Mesenchymal stem cell (in vitro differentiated cells and primary cell): Measurements from ENCODE around the gene COL24A1.
"Not testable (repeated sequence)": the region's sequence is repeated elsewhere in the genome, so short reads cannot be mapped to it uniquely, and the experiment has no call there.

Experiments used
- DNase-seq: peaks from one replicate; pipeline ENCODE4 v3.0.0-alpha.2; 2013
- H2AFZ ChIP-seq: one replicate; pipeline ENCODE4 v1.6.1; 2013; ENCODE audit warnings: low read depth, mild to moderate bottlenecking, control low read depth, inconsistent platforms, low read length, moderate library complexity
- H2AK5ac ChIP-seq: 2 replicates; pipeline ENCODE4 v1.6.1; 2013; ENCODE audit warnings: low read length, moderate library complexity, mild to moderate bottlenecking, inconsistent platforms; ENCODE audit not compliant: severe bottlenecking
- H2BK120ac ChIP-seq: one replicate; pipeline ENCODE4 v1.6.1; 2013; ENCODE audit warnings: low read depth, mild to moderate bottlenecking, inconsistent platforms, low read length, moderate library complexity
- H2BK12ac ChIP-seq, 2 experiments: one replicate each; pipeline ENCODE4 v1.6.1; 2013; ENCODE audit warnings: inconsistent platforms in 2 of 2, low read length in 2 of 2, mild to moderate bottlenecking in 2 of 2, moderate library complexity in 2 of 2, control low read depth in 1 of 2
- H2BK15ac ChIP-seq: one replicate; pipeline ENCODE4 v1.6.1; 2013; ENCODE audit warnings: mild to moderate bottlenecking, low read depth, inconsistent platforms; ENCODE audit not compliant: poor library complexity, severe bottlenecking
- H2BK5ac ChIP-seq: 2 replicates; pipeline ENCODE4 v1.6.1; 2013; ENCODE audit warnings: low read depth, mild to moderate bottlenecking, low read length, control low read depth, inconsistent platforms; ENCODE audit not compliant: poor library complexity, severe bottlenecking
- H3K14ac ChIP-seq, 2 experiments: one replicate each; pipeline ENCODE4 v1.6.1; 2013; ENCODE audit warnings: inconsistent platforms in 2 of 2, low read length in 2 of 2, control low read depth in 1 of 2, mild to moderate bottlenecking in 1 of 2, moderate library complexity in 1 of 2
- H3K18ac ChIP-seq, 2 experiments: one replicate each; pipeline ENCODE4 v1.6.1; 2013; ENCODE audit warnings: inconsistent platforms in 2 of 2, low read length in 2 of 2, control low read depth in 1 of 2, low read depth in 1 of 2, mild to moderate bottlenecking in 1 of 2
- H3K23ac ChIP-seq, 2 experiments: one replicate each; pipeline ENCODE4 v1.6.1; 2013; ENCODE audit warnings: inconsistent platforms in 2 of 2, low read length in 2 of 2, mild to moderate bottlenecking in 2 of 2, moderate library complexity in 2 of 2, control low read depth in 1 of 2
- H3K27ac ChIP-seq: 2 replicates; pipeline ENCODE4 v1.5.1; 2013; ENCODE audit warnings: mild to moderate bottlenecking, moderate library complexity, low read length, control low read depth, inconsistent platforms; ENCODE audit not compliant: poor library complexity, severe bottlenecking
- H3K27me3 ChIP-seq, 2 experiments: 2 replicates each; pipeline versions ENCODE4 v1.6.1 to v1.7.0; 2013; ENCODE audit warnings: low read length in 2 of 2, mild to moderate bottlenecking in 2 of 2, moderate library complexity in 2 of 2, control low read depth in 1 of 2, inconsistent platforms in 1 of 2; ENCODE audit not compliant: control insufficient read depth in 1 of 2, insufficient read depth in 1 of 2
- H3K36me3 ChIP-seq, 2 experiments: 2 replicates each; pipeline versions ENCODE4 v1.6.1 to v1.7.0; 2013; ENCODE audit warnings: low read length in 2 of 2, control low read depth in 1 of 2, inconsistent platforms in 1 of 2, low read depth in 1 of 2, mild to moderate bottlenecking in 1 of 2; ENCODE audit not compliant: insufficient read depth in 2 of 2, control insufficient read depth in 1 of 2
- H3K4ac ChIP-seq, 2 experiments: one replicate each; pipeline ENCODE4 v1.6.1; 2013; ENCODE audit warnings: inconsistent platforms in 2 of 2, low read length in 2 of 2, mild to moderate bottlenecking in 2 of 2, moderate library complexity in 2 of 2, control low read depth in 1 of 2, low read depth in 1 of 2
- H3K4me1 ChIP-seq: 2 replicates; pipeline ENCODE4 v1.6.1; 2013; ENCODE audit warnings: low read depth, low read length, control low read depth; ENCODE audit not compliant: control insufficient read depth, insufficient read depth
- H3K4me2 ChIP-seq: 2 replicates; pipeline ENCODE4 v1.6.1; 2013; ENCODE audit warnings: low read length, mild to moderate bottlenecking, inconsistent platforms; ENCODE audit not compliant: poor library complexity, severe bottlenecking
- H3K4me3 ChIP-seq, 2 experiments: 2 replicates each; pipeline versions ENCODE4 v1.5.1 to v1.7.0; 2013; ENCODE audit warnings: low read length in 2 of 2, mild to moderate bottlenecking in 2 of 2, control low read depth in 1 of 2, low read depth in 1 of 2; ENCODE audit not compliant: insufficient read depth in 1 of 2
- H3K79me1 ChIP-seq: replicated peaks from 2 replicates; pipeline ENCODE4 v1.6.1; 2013; ENCODE audit warnings: mild to moderate bottlenecking, control low read depth, low read length, inconsistent platforms; ENCODE audit not compliant: poor library complexity, severe bottlenecking
- H3K9ac ChIP-seq: 2 replicates; pipeline ENCODE4 v1.7.0; 2013; ENCODE audit warnings: mild to moderate bottlenecking, low read length, moderate library complexity
- H3K9me3 ChIP-seq: 2 replicates; pipeline ENCODE4 v1.7.0; 2013; ENCODE audit warnings: mild to moderate bottlenecking, low read length; ENCODE audit not compliant: control insufficient read depth
- H4K8ac ChIP-seq: one replicate; pipeline ENCODE4 v1.6.1; 2013; ENCODE audit warnings: inconsistent platforms, mild to moderate bottlenecking, low read length, moderate library complexity
- H4K91ac ChIP-seq: one replicate; pipeline ENCODE4 v1.6.1; 2013; ENCODE audit warnings: mild to moderate bottlenecking, low read length, inconsistent platforms
- WGBS: methylation state at CpG from one replicate; pipeline ENCODE4 v1.1.7; 2013; ENCODE audit warnings: mixed read lengths; 5-methylcytosine and 5-hydroxymethylcytosine counted together

Gene COL24A1

DNA sequence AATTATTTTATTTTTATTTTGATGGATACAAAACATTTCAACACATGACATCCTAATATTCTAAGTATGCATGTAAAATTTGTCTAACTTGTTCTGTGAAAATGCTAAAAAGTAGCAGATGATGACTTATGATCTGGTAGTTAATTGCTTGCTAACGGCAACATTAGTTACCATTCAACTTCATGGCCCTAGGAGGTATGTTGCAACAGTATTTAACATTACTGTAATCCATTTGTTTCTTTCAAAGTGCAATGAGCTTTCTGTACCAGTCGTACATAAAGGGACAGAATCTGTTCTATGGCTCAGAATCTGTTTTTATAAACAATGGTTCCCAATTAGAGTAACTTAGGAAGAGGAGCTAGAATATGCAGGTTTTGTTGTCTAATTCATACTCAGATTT lies 356.8 kb downstream of the COL24A1 start:
- H4K8ac ChIP-seq = no peak overlapping the region
- no peak overlapping the region for H2BK15ac ChIP-seq
- no peak for DNase-seq
- WGBS = no CpG with 5 or more reads among the region's 2 CpGs
- H4K91ac ChIP-seq = no peak overlapping the region
- H3K27ac ChIP-seq = no peak overlapping the region
- no peak overlapping the region for H2BK12ac ChIP-seq
- H2AK5ac ChIP-seq = no peak overlapping the region
- no peak overlapping the region for H2BK120ac ChIP-seq
- H3K4me2 ChIP-seq = no peak overlapping the region
- H3K23ac ChIP-seq = no peak overlapping the region
- H3K27me3 ChIP-seq = no peaks in the 10 kb centered on the region
- no peak overlapping the region for H2BK5ac ChIP-seq
- H3K9ac ChIP-seq = no peak overlapping the region
- no peaks in the 10 kb centered on the region for H3K36me3 ChIP-seq
- H3K4me3 ChIP-seq = no peak overlapping the region
- H2AFZ ChIP-seq = no peak overlapping the region
- H3K4me1 ChIP-seq = peaks cover 1% of the 10 kb centered on the region
- H3K4ac ChIP-seq = no peak overlapping the region
- no peak overlapping the region for H3K14ac ChIP-seq
- H3K18ac ChIP-seq = no peak overlapping the region
- H3K9me3 ChIP-seq = no peaks in the 10 kb centered on the region
- H3K79me1 ChIP-seq = no peaks in the 10 kb centered on the region

DNA sequence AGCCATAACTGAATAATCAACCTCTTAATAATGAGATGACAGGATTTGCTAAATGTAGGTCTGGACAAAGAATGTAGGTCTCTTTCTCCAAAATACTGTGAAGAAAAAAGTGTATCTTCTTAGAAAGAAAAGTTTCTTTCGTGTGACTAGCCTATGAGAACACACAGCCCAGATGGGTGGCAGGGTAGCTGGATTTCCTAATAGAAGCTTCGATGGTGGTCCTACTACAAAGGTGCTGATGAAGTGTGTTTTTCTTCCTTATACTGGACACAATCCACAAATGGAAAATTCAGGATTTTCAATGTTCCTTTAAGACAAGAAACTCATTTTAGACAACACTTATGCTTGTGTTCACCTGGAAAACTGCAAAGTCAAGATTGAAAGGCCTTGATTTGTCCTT lies 358.2 kb downstream of the COL24A1 start:
- no peak overlapping the region for H2BK5ac ChIP-seq
- H3K4ac ChIP-seq = no peak overlapping the region
- no peak overlapping the region for H3K27ac ChIP-seq
- no peak overlapping the region for H4K8ac ChIP-seq
- H2BK12ac ChIP-seq = no peak overlapping the region
- no peaks in the 10 kb centered on the region for H3K36me3 ChIP-seq
- no peaks in the 10 kb centered on the region for H3K79me1 ChIP-seq
- H3K27me3 ChIP-seq = no peaks in the 10 kb centered on the region
- no peak overlapping the region for H3K4me3 ChIP-seq
- H4K91ac ChIP-seq = no peak overlapping the region
- no peak overlapping the region for H3K9ac ChIP-seq
- 68% methylated on average over 2 of the region's 2 CpGs for WGBS
- H2BK120ac ChIP-seq = no peak overlapping the region
- H3K23ac ChIP-seq = no peak overlapping the region
- H3K4me1 ChIP-seq = peaks cover 1% of the 10 kb centered on the region
- no peak overlapping the region for H2BK15ac ChIP-seq
- no peak overlapping the region for H2AK5ac ChIP-seq
- H2AFZ ChIP-seq = no peak overlapping the region
- no peaks in the 10 kb centered on the region for H3K9me3 ChIP-seq
- no peak overlapping the region for H3K4me2 ChIP-seq
- H3K18ac ChIP-seq = no peak overlapping the region
- no peak overlapping the region for H3K14ac ChIP-seq
- DNase-seq = no peak

DNA sequence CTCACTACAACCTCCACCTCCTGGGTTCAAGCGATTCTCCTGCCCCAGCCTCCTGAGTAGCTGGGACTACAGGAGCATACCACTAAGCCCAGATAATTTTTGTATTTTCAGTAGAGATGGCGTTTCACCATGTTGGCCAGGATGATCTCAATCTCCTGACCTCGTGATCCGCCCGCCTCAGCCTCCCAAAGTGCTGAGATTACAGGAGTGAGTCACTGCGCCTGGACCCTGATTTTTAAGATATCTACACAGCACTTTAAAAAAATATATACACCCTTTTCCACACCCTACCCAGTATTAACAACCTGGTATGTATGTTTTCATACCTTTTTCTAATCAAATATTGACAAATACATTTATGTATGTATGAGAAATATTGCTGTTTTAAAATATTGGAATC lies 379.6 kb downstream of the COL24A1 start:
- H2BK120ac ChIP-seq, H2AK5ac ChIP-seq, H3K79me1 ChIP-seq, H3K9ac ChIP-seq, H3K4ac ChIP-seq, H3K4me3 ChIP-seq, H3K9me3 ChIP-seq, H3K4me1 ChIP-seq, H3K23ac ChIP-seq, DNase-seq, H2AFZ ChIP-seq, H4K8ac ChIP-seq, H3K27me3 ChIP-seq, H4K91ac ChIP-seq, H3K14ac ChIP-seq, H3K27ac ChIP-seq, H3K4me2 ChIP-seq, H2BK15ac ChIP-seq, H2BK12ac ChIP-seq, H3K36me3 ChIP-seq, H3K18ac ChIP-seq, H2BK5ac ChIP-seq: not testable (repeated sequence)
- 84% methylated on average over 6 of the region's 6 CpGs for WGBS

DNA sequence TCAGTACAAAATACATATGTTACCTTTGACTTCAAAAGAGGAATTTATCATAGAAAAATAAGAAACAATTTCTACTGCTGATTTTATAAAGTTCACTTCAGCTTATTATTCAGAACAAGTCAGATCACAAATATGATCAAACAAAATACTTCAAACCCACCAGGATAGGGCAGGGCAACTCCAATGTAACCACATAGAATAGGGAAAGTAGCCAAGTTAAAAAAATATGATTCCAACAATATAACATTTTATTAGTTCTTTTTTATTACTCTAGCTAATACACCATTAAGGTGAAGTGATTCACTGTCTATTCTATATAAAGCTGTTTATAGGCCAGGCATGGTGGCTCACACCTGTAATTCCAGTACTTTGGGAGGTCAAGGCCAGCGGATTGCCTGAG lies 393.8 kb downstream of the COL24A1 start:
- Histone ChIP-seq H3K4me3 (no peak overlapping the region), H2BK120ac (no peak overlapping the region), H2BK5ac (no peak overlapping the region), H3K4ac (no peak overlapping the region), H3K4me1 (no peaks in the 10 kb centered on the region), H3K18ac (no peak overlapping the region), H3K14ac (no peak overlapping the region), H3K27ac (no peak overlapping the region), H4K8ac (no peak overlapping the region), H3K23ac (no peak overlapping the region), H2AFZ (no peak overlapping the region), H3K9me3 (no peaks in the 10 kb centered on the region), H2AK5ac (no peak overlapping the region), H3K27me3 (no peaks in the 10 kb centered on the region), H3K4me2 (no peak overlapping the region), H4K91ac (no peak overlapping the region), H2BK12ac (no peak overlapping the region), H2BK15ac (no peak overlapping the region), H3K9ac (no peak overlapping the region), H3K36me3 (no peaks in the 10 kb centered on the region), H3K79me1 (no peaks in the 10 kb centered on the region)
- WGBS = 100% methylated on average over 1 of the region's 1 CpG
- DNase-seq = no peak
